ENCODE data around the gene WNT7B. TPM values are rescaled to one million over a fixed set of nuclear protein-coding genes. Genes with fewer than 3 reads are reported as not detected.

The WNT7B gene
- total and polyA plus RNA-seq, 7 donors = not detected

DNA sequence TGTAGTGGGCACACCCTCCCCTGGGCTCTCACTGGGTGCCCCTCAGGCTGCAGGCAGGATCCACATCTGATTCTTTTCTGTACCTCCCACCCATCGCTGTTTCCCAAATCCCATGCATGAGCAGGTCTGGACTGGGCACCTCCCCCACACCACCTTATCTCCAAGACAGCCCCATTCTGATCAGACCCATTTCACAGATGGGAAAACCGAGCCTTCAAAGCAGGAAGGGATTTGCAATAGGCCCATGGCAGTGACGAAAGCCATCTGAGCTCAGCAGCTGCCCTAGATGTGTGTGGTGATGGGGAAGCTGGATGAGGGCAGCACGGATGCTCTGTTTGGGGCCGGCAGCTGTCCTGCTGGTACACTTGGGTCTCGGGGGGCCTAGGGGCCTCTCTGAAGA lies 41.4 kb downstream of the WNT7B start:
- peaks cover 3 to 62% (median 38%) of the 10 kb centered on the region in 3 donors for H3K27me3 ChIP-seq
- peaks cover 0 to 10% (median 5%) of the 10 kb centered on the region in 4 donors for H3K4me1 ChIP-seq
- no peaks in the 10 kb centered on the region for H3K36me3 ChIP-seq
- TF ChIP-seq POLR2A (IDR thresholded peaks at IDR 0.05) (no peak), POLR2AphosphoS5 (IDR thresholded peaks at IDR 0.05) (no peak), CTCF (IDR thresholded peaks at IDR 0.05) (no peak), EP300 (IDR thresholded peaks at IDR 0.05) (no peak)
- no peaks in the 10 kb centered on the region for H3K9me3 ChIP-seq
- DNase-seq = no peak
- intact Hi-C loops (cut with DNase I) = no loop called here
- no peak overlapping the region for H3K27ac ChIP-seq
- 71 to 92% methylated on average over 6 of the region's 6 CpGs for WGBS, 2 donors
- H3K4me3 ChIP-seq = no peak overlapping the region

- peaks cover 3 to 67% (median 38%) of the 10 kb centered on the region in 3 donors for H3K27me3 ChIP-seq
- H3K9me3 ChIP-seq = no peaks in the 10 kb centered on the region
- TF ChIP-seq CTCF (IDR thresholded peaks at IDR 0.05) = no peak
- TF ChIP-seq POLR2A (IDR thresholded peaks at IDR 0.05) = no peak
- TF ChIP-seq EP300 (IDR thresholded peaks at IDR 0.05) = no peak
- TF ChIP-seq POLR2AphosphoS5 (IDR thresholded peaks at IDR 0.05) = no peak
- 39 to 50% methylated on average over 27 of the region's 27 CpGs for WGBS, 2 donors
- intact Hi-C loops (cut with DNase I) = no loop called here
- no peak overlapping the region for H3K27ac ChIP-seq
- DNase-seq = no peak
- H3K4me3 ChIP-seq = no peak overlapping the region
- H3K4me1 ChIP-seq = peaks cover 0 to 10% (median 5%) of the 10 kb centered on the region in 4 donors
- H3K36me3 ChIP-seq = no peaks in the 10 kb centered on the region
These were observed 42.2 kb downstream of the WNT7B start for GRCh38 chr22:45934659-45935341.

- Histone ChIP-seq H3K27me3 (peaks cover 3 to 67% (median 38%) of the 10 kb centered on the region in 3 donors), H3K27ac (no peak overlapping the region), H3K4me1 (peaks cover 0 to 10% (median 5%) of the 10 kb centered on the region in 4 donors), H3K9me3 (no peaks in the 10 kb centered on the region), H3K36me3 (no peaks in the 10 kb centered on the region), H3K4me3 (no peak overlapping the region)
- TF ChIP-seq POLR2AphosphoS5 (IDR thresholded peaks at IDR 0.05) = no peak
- no peak for TF ChIP-seq EP300 (IDR thresholded peaks at IDR 0.05)
- no peak for TF ChIP-seq CTCF (IDR thresholded peaks at IDR 0.05)
- no peak for TF ChIP-seq POLR2A (IDR thresholded peaks at IDR 0.05)
- no peak for DNase-seq
- WGBS, 2 donors = 79 to 81% methylated on average over 6 of the region's 6 CpGs
- intact Hi-C loops (cut with DNase I) = no loop called here
These were observed 42.8 kb downstream of the WNT7B start for GRCh38 chr22:45934168-45934564.

DNA sequence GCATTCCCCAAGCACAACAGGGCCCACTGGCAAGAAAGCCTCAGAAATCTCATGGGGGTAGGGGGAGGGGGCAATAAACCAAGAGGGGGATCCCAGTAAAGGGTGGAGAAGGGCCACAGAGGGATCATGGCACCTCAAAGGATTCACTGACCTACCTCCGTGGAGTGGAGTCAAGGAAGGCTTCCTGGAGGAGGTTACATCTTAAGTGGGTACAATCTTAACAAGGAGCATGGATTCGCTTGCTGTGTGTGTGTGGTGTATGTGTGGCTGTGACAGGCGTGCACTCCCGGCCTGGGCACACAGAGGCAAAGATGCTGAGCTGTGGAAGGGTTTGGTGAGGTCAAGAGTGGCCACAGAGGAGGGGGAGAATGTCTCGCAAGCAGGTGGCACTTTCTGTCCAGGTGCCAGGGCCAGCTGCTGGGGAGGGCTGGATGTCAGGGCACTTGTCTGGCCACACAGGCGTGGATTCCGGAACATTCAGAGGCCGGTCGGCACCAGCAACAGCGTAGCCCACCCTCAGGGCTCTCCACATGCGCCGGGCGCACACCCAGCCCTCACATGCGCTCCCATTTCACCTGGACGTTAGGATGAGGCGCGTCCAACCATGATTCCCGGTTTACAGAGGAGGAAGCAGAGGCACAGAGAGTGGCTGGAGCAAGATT lies 43.3 kb downstream of the WNT7B start:
- 76 to 88% methylated on average over 18 of the region's 18 CpGs for WGBS, 2 donors
- H3K36me3 ChIP-seq = no peaks in the 10 kb centered on the region
- no peak for DNase-seq
- H3K9me3 ChIP-seq = no peaks in the 10 kb centered on the region
- no peak overlapping the region for H3K27ac ChIP-seq
- H3K4me3 ChIP-seq = no peak overlapping the region
- TF ChIP-seq POLR2A (IDR thresholded peaks at IDR 0.05) (no peak), EP300 (IDR thresholded peaks at IDR 0.05) (no peak), POLR2AphosphoS5 (IDR thresholded peaks at IDR 0.05) (no peak), CTCF (IDR thresholded peaks at IDR 0.05) (no peak)
- H3K27me3 ChIP-seq = peaks cover 3 to 67% (median 38%) of the 10 kb centered on the region in 3 donors
- intact Hi-C loops (cut with DNase I) = no loop called here
- H3K4me1 ChIP-seq = peaks cover 0 to 10% (median 5%) of the 10 kb centered on the region in 4 donors
